SK-N-MC (cell line): Measurements from ENCODE around the gene IL11RA.

Source experiments
- EZH2 ChIP-seq: fragments of 200-600 bp; sonication (generic); IDR thresholded peaks from one replicate; pipeline ENCODE4 v1.6.1; 2017; ENCODE audit warnings: antibody characterized with exemption
- FOXP2 ChIP-seq: optimal IDR thresholded peaks from 2 replicates; pipeline ENCODE3; 2011; ENCODE audit warnings: mild to moderate bottlenecking, moderate library complexity; ENCODE audit not compliant: insufficient read depth; ENCODE audit errors: extremely low read length, control extremely low read depth
- POLR2AphosphoS5 ChIP-seq: IDR thresholded peaks from 2 replicates; pipeline ENCODE4 v1.6.1; 2012; ENCODE audit warnings: mild to moderate bottlenecking, low read depth, low read length, borderline replicate concordance

GRCh38 chr9:34611251-34611810, 40.7 kb upstream of the IL11RA start:
- TF ChIP-seq POLR2AphosphoS5 (no peak), FOXP2 (no peak), EZH2 (no peak)
